H1 (cell line): ENCODE measurements around the gene KLHL41. TPM values are rescaled to one million over a fixed set of nuclear protein-coding genes. Genes with fewer than 3 reads are reported as not detected.

Experiments
- CTCF ChIA-PET: fragments of 300-600 bp; sonication (Branson Sonifier 250); formaldehyde crosslinking; loops from one replicate; lab custom pipeline; 2021; ENCODE audit not compliant: partially characterized antibody; lab: Charles Lee
- POLR2A ChIA-PET: fragments of 300-600 bp; sonication (Branson Sonifier 250); formaldehyde crosslinking; loops from one replicate; lab custom pipeline; 2021; ENCODE audit warnings: inconsistent platforms; ENCODE audit not compliant: partially characterized antibody; lab: Charles Lee
- DNase-seq, 2 experiments: peaks; one replicate each; pipeline versions ENCODE4 v3.0.0 to v3.0.0-alpha.2; 2010 to 2022; ENCODE audit warnings: low spot score in 2 of 2, low read depth in 1 of 2, mixed read lengths in 1 of 2
- FAIRE-seq: peaks from 2 replicates; lab custom pipeline; 2011; peaks lifted over from hg19 to GRCh38; lab: Jason Lieb, UNC
- H2AFZ ChIP-seq: 2 replicates; pipeline ENCODE4 v1.8.1; 2012; ENCODE audit warnings: low read length, inconsistent platforms
- H2AK5ac ChIP-seq: 2 replicates; pipeline ENCODE4 v1.6.1; 2013; ENCODE audit warnings: low read depth, low read length
- H2BK120ac ChIP-seq: replicated peaks from 2 replicates; pipeline ENCODE3; 2013; ENCODE audit warnings: low read depth, low read length, inconsistent platforms
- H2BK12ac ChIP-seq: 2 replicates; pipeline ENCODE4 v1.6.1; 2013; ENCODE audit warnings: low read depth, low read length
- H2BK15ac ChIP-seq: 2 replicates; pipeline ENCODE4 v1.6.1; 2013; ENCODE audit warnings: low read length
- H2BK20ac ChIP-seq: 2 replicates; pipeline ENCODE4 v1.6.1; 2013; ENCODE audit warnings: low read length
- H2BK5ac ChIP-seq: 2 replicates; pipeline ENCODE4 v1.6.1; 2013; ENCODE audit warnings: low read depth, low read length
- H3K14ac ChIP-seq: 2 replicates; pipeline ENCODE4 v1.6.1; 2013; ENCODE audit warnings: inconsistent platforms; ENCODE audit not compliant: insufficient read length
- H3K18ac ChIP-seq: 2 replicates; pipeline ENCODE4 v1.6.1; 2013; ENCODE audit warnings: low read length; ENCODE audit errors: extremely low read depth
- H3K23ac ChIP-seq: 2 replicates; pipeline ENCODE4 v1.6.1; 2013; ENCODE audit warnings: inconsistent platforms; ENCODE audit not compliant: insufficient read length
- H3K23me2 ChIP-seq: 2 replicates; pipeline ENCODE4 v1.6.1; 2013; ENCODE audit warnings: low read depth, low read length
- H3K27ac ChIP-seq: 2 replicates; pipeline ENCODE4 v1.6.1; 2011; ENCODE audit warnings: low read depth, low read length, inconsistent platforms
- H3K27me3 ChIP-seq, 4 experiments: replicated peaks in 1 of 4; 1 replicate in 1 of 4; 2 replicates in 3 of 4; pipeline versions ENCODE4 v1.6.1 to v1.8.1; 2011 to 2013; ENCODE audit warnings: low read length in 3 of 4, mild to moderate bottlenecking in 3 of 4, inconsistent platforms in 2 of 4, mixed read lengths in 2 of 4, moderate library complexity in 1 of 4; ENCODE audit not compliant: control insufficient read depth in 3 of 4, insufficient read depth in 3 of 4; ENCODE audit errors: extremely low read depth in 1 of 4
- H3K36me3 ChIP-seq, 4 experiments: 2 replicates each; pipeline versions ENCODE4 v1.6.1 to v1.8.1; 2011 to 2013; ENCODE audit warnings: mild to moderate bottlenecking in 4 of 4, low read length in 3 of 4, moderate library complexity in 2 of 4, control low read depth in 1 of 4, inconsistent platforms in 1 of 4; ENCODE audit not compliant: insufficient read depth in 4 of 4, control insufficient read depth in 2 of 4
- H3K4ac ChIP-seq: replicated peaks from 2 replicates; pipeline ENCODE3; 2013; ENCODE audit warnings: low read length, low read depth, mixed read lengths, inconsistent platforms; ENCODE audit not compliant: insufficient read length
- H3K4me1 ChIP-seq, 4 experiments: replicated peaks in 1 of 4; 1 replicate in 1 of 4; 2 replicates in 3 of 4; pipeline versions ENCODE4 v1.6.1 to v1.8.1; 2011 to 2013; ENCODE audit warnings: low read length in 3 of 4, inconsistent platforms in 2 of 4, mixed read lengths in 1 of 4; ENCODE audit not compliant: insufficient read depth in 4 of 4, control insufficient read depth in 3 of 4
- H3K4me2 ChIP-seq, 2 experiments: 2 replicates each; pipeline versions ENCODE4 v1.6.1 to v1.8.1; 2011 to 2013; ENCODE audit warnings: low read depth in 2 of 2, low read length in 2 of 2, control low read depth in 1 of 2, inconsistent platforms in 1 of 2, mild to moderate bottlenecking in 1 of 2; ENCODE audit not compliant: insufficient read depth in 1 of 2
- H3K4me3 ChIP-seq, 4 experiments: fragments of 200-600, 300-600 bp in 1 of 4; sonication (generic), shearing (Covaris generic), sonication (Bioruptor Twin) in 1 of 4; 2 replicates each; pipeline versions ENCODE4 v1.5.1 to v1.8.1; 2011 to 2016; ENCODE audit warnings: low read length in 4 of 4, low read depth in 3 of 4, control low read depth in 2 of 4, inconsistent platforms in 2 of 4, mild to moderate bottlenecking in 2 of 4, mixed read lengths in 1 of 4, moderate library complexity in 1 of 4; ENCODE audit not compliant: insufficient read depth in 2 of 4; ENCODE audit errors: extremely low read depth in 1 of 4
- H3K56ac ChIP-seq: replicated peaks from 2 replicates; pipeline ENCODE3; 2013; ENCODE audit warnings: low read depth, mild to moderate bottlenecking, mixed read lengths, low read length, inconsistent platforms; ENCODE audit not compliant: insufficient read length
- H3K79me1 ChIP-seq: 2 replicates; pipeline ENCODE4 v1.6.1; 2013; ENCODE audit warnings: low read depth, low read length, control low read depth
- H3K79me2 ChIP-seq, 2 experiments: 2 replicates each; pipeline versions ENCODE4 v1.6.1 to v1.8.1; 2012 to 2013; ENCODE audit warnings: low read length in 2 of 2, mild to moderate bottlenecking in 2 of 2, inconsistent platforms in 1 of 2; ENCODE audit not compliant: insufficient read depth in 2 of 2, control insufficient read depth in 1 of 2
- H3K9ac ChIP-seq, 4 experiments: replicated peaks in 1 of 4; 1 replicate in 1 of 4; 2 replicates in 3 of 4; pipeline versions ENCODE4 v1.6.1 to v1.8.1; 2011 to 2013; ENCODE audit warnings: low read depth in 3 of 4, low read length in 3 of 4, control low read depth in 2 of 4, mild to moderate bottlenecking in 2 of 4, moderate library complexity in 2 of 4, inconsistent platforms in 1 of 4; ENCODE audit errors: extremely low read depth in 1 of 4
- H3K9me3 ChIP-seq, 2 experiments: 2 replicates each; pipeline versions ENCODE4 v1.6.1 to v1.8.1; 2012 to 2013; ENCODE audit warnings: mild to moderate bottlenecking in 2 of 2, moderate library complexity in 2 of 2, control low read depth in 1 of 2, inconsistent platforms in 1 of 2, low read depth in 1 of 2, low read length in 1 of 2, mixed read lengths in 1 of 2; ENCODE audit not compliant: insufficient read depth in 2 of 2
- H4K20me1 ChIP-seq, 2 experiments: replicated peaks in 1 of 2; 2 replicates each; pipeline versions ENCODE3 to v1.8.1; 2011 to 2013; ENCODE audit warnings: inconsistent platforms in 2 of 2, low read length in 2 of 2, mild to moderate bottlenecking in 1 of 2; ENCODE audit not compliant: insufficient read depth in 2 of 2, control insufficient read depth in 1 of 2
- H4K5ac ChIP-seq: 2 replicates; pipeline ENCODE4 v1.6.1; 2013; ENCODE audit warnings: low read length, low read depth, mixed read lengths, inconsistent platforms; ENCODE audit not compliant: insufficient read length
- H4K8ac ChIP-seq: 2 replicates; pipeline ENCODE4 v1.8.0; 2013; ENCODE audit warnings: mild to moderate bottlenecking, moderate library complexity, low read length, inconsistent platforms; ENCODE audit not compliant: insufficient read depth; ENCODE audit errors: extremely low read depth
- H4K91ac ChIP-seq: replicated peaks from 2 replicates; pipeline ENCODE3; 2013; ENCODE audit warnings: low read length, mixed read lengths, inconsistent platforms; ENCODE audit not compliant: insufficient read length
- ASH2L ChIP-seq: fragments of 200-600, 300-600 bp; sonication (generic); IDR thresholded peaks from one replicate; pipeline ENCODE4 v1.7.1; 2017; ENCODE audit warnings: low read length
- KDM5A ChIP-seq: fragments of 200-600 bp; IDR thresholded peaks from 2 replicates; pipeline ENCODE4 v1.7.1; 2012; ENCODE audit warnings: mild to moderate bottlenecking, low read length, inconsistent platforms, mixed read lengths
- SIRT6 ChIP-seq: IDR thresholded peaks from one replicate; pipeline ENCODE4 v1.7.1; 2012; ENCODE audit warnings: low read length, inconsistent platforms
- WGBS, 2 experiments: shearing (Covaris generic) in 1 of 2; methylation state at CpG; one replicate each; pipeline versions ENCODE4 v1.1.6 to v1.1.7; 2013 to 2015; ENCODE audit warnings: low lambda C conversion rate in 2 of 2, mixed read lengths in 2 of 2, inconsistent platforms in 1 of 2, low coverage in 1 of 2, missing lambda C conversion rate in 1 of 2; ENCODE audit not compliant: insufficient replicate concordance in 2 of 2, insufficient coverage in 1 of 2, insufficient read length in 1 of 2; ENCODE audit errors: extremely low coverage in 1 of 2, missing lambda C conversion rate in 1 of 2; 5-methylcytosine and 5-hydroxymethylcytosine counted together
- polyA plus RNA-seq, 7 experiments: library from polyadenylated mRNA; depleted of rRNA in 3 of 7; stranded (reverse) in 5 of 7; unstranded in 2 of 7; fragments of >200 nt in 5 of 7; fragments of 200-250 nt in 2 of 7; gene quantifications; 1 replicate in 5 of 7; 2 replicates in 1 of 7; 4 replicates in 1 of 7; pipeline versions ENCODE4 v1.2.1 to v1.2.3, GENCODE V29; 2011 to 2013; ENCODE audit warnings: missing spikeins in 2 of 7, mixed read lengths in 2 of 7
- total RNA-seq: library from RNA; stranded (reverse); fragmentation: NEBNext Ultra II Directional; extraction: Animal tissue kit (Norgen Biotek cat#: 25700); gene quantifications from 2 replicates; pipeline ENCODE4 v1.2.1, GENCODE V29; 2021
- TF ChIP-seq, protein P1 (sequence below): IDR thresholded peaks from 2 replicates; pipeline ENCODE4 v1.6.1; 2012; ENCODE audit warnings: inconsistent platforms

KLHL41 gene
- total and polyA plus RNA-seq, 2 of the 8 experiments (the other 6 are each of a cell fraction or from before 2014, with no cell fraction given): not detected

DNA sequence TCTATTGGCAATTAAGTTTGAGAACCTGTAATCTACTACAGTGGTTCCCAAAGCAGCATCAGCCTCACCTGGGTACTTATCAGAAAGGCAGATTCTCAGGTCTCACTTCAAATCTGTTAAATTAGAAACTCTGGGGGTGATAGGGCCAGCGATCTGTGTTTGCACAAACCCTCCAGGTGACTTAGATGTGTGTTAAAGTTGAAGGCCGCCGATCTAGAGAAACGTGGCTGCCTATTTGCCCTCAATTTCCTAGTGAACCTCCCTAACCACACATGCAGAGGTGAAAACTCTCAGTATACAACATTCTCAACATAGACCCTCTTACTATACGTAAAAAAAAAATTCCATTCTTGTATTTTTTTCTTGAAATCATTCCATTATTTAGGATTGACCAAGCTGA, 14.2 kb downstream of the KLHL41 start:
- CTCF ChIA-PET: interaction anchor here (0.6 to 1.6 kb wide), 4 partner anchors 10 to 45 kb away, joined by 3 to 6 read pairs (median 3); partner anchors contain the start of gene BBS5
- no peak overlapping the region for H2BK12ac ChIP-seq
- TF ChIP-seq ASH2L (no peak), SIRT6 (no peak), KDM5A (no peak)
- TF ChIP-seq, protein P1, sequence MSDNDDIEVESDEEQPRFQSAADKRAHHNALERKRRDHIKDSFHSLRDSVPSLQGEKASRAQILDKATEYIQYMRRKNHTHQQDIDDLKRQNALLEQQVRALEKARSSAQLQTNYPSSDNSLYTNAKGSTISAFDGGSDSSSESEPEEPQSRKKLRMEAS: no peak
- no peak overlapping the region for H2BK20ac ChIP-seq
- no peak overlapping the region for H4K8ac ChIP-seq
- H3K4me1 ChIP-seq: no peaks in the 10 kb centered on the region
- H3K79me1 ChIP-seq: no peaks in the 10 kb centered on the region
- no peaks in the 10 kb centered on the region; the same call in 1 of the 2 replicates for H3K23me2 ChIP-seq
- no peak for FAIRE-seq
- no peaks in the 10 kb centered on the region for H4K20me1 ChIP-seq
- 77% methylated on average over 5 of the region's 5 CpGs; no CpG with 5 or more reads in 1 of the 2 experiments for WGBS, 2 experiments
- no peak overlapping the region for H3K56ac ChIP-seq
- H2BK15ac ChIP-seq: no peak overlapping the region
- no peak overlapping the region for H3K9ac ChIP-seq
- no peak overlapping the region for H2AK5ac ChIP-seq
- DNase-seq: no peak
- H3K4me2 ChIP-seq: no peak overlapping the region
- no peak overlapping the region for H3K14ac ChIP-seq
- no peak overlapping the region for H3K18ac ChIP-seq
- no peak overlapping the region for H3K27ac ChIP-seq
- H3K27me3 ChIP-seq: no peaks in the 10 kb centered on the region
- H2AFZ ChIP-seq: no peak overlapping the region
- no peak overlapping the region for H3K4ac ChIP-seq
- no peak overlapping the region for H4K91ac ChIP-seq
- no peak overlapping the region for H2BK5ac ChIP-seq
- H3K23ac ChIP-seq: no peak overlapping the region
- H4K5ac ChIP-seq: no peak overlapping the region
- H3K9me3 ChIP-seq: no peaks in the 10 kb centered on the region
- POLR2A ChIA-PET: no interaction called here
- H2BK120ac ChIP-seq: no peak overlapping the region
- no peaks in the 10 kb centered on the region for H3K79me2 ChIP-seq
- H3K4me3 ChIP-seq: no peak overlapping the region
- no peaks in the 10 kb centered on the region for H3K36me3 ChIP-seq
